ENCODE data around the gene ERGIC1.

Gene ERGIC1

DNA sequence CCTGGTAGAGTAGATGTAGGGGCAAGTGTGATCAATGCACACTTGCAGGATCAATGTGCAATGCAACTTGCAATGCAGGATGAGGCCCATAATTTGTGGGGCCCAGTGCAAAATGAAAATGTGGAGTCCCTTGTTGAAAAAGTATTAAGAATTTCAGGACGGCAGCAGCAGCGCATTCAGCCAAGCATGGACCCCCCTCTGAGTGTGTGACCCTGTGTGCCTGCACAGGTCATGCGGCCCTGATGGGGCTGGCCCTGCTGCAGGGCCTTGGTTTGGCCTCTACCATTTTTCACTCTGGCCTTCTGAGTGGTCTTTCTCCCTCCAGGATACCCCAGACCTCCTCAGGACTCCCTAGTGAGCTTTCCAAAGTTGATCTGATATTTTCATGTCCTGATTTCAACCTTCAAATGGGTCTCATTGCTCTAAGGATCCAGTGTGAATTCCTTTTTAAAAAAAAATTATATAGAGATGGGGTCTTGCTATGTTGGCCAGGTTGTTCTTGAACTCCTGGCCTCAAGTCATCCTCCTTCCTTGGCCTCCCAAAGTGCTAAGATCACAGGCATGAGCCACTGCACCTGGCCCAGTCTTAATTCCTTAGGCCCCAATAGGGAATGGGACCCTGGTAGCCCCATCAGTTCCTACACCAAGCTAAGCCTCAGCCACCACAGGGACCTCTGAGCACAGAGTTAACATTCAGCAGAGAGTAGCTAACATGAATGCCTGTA, 4.3 kb downstream of the ERGIC1 start:
- Histone ChIP-seq H3F3A (ENCODE audit: insufficient read depth) (0 out of 2 replicates have a peak, but pooled peaks cover 15% of the 10 kb centered on the region), H3K4me3 (ENCODE audit: insufficient read depth, low read length, poor library complexity, severe bottlenecking) (no peak overlapping the region), H3K9ac (ENCODE audit: low read length) (no peak overlapping the region), H3K9me3 (ENCODE audit: insufficient read depth, low read length) (no peaks in the 10 kb centered on the region), H3K4me2 (ENCODE audit: low read depth, low read length, poor library complexity, severe bottlenecking) (peak overlapping the region; percentile 59), H3K79me2 (ENCODE audit: insufficient read depth, low read length) (peaks cover 76% of the 10 kb centered on the region), H3K9me2 (replicated peaks; ENCODE audit: insufficient read depth, low read length) (no peaks in the 10 kb centered on the region), H3K36me3 (ENCODE audit: low read length) (no peaks in the 10 kb centered on the region), H3K27ac (ENCODE audit: low read depth, low read length) (peak overlapping the region; percentile 88), H3K27me3 (ENCODE audit: low read length) (no peaks in the 10 kb centered on the region), H4K20me1 (ENCODE audit: low read depth, low read length) (no peaks in the 10 kb centered on the region), H2AFZ (ENCODE audit: low read depth, low read length, severe bottlenecking) (no peak overlapping the region)
- TF ChIP-seq, protein P1, sequence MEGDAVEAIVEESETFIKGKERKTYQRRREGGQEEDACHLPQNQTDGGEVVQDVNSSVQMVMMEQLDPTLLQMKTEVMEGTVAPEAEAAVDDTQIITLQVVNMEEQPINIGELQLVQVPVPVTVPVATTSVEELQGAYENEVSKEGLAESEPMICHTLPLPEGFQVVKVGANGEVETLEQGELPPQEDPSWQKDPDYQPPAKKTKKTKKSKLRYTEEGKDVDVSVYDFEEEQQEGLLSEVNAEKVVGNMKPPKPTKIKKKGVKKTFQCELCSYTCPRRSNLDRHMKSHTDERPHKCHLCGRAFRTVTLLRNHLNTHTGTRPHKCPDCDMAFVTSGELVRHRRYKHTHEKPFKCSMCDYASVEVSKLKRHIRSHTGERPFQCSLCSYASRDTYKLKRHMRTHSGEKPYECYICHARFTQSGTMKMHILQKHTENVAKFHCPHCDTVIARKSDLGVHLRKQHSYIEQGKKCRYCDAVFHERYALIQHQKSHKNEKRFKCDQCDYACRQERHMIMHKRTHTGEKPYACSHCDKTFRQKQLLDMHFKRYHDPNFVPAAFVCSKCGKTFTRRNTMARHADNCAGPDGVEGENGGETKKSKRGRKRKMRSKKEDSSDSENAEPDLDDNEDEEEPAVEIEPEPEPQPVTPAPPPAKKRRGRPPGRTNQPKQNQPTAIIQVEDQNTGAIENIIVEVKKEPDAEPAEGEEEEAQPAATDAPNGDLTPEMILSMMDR (IDR thresholded peaks at IDR 0.05; ENCODE audit: insufficient read depth, low read length, poor library complexity, severe bottlenecking): no peak
- no peak for TF ChIP-seq EZH2phosphoT487 (conservative IDR thresholded peaks at IDR 0.05; ENCODE audit: low read length)

DNA sequence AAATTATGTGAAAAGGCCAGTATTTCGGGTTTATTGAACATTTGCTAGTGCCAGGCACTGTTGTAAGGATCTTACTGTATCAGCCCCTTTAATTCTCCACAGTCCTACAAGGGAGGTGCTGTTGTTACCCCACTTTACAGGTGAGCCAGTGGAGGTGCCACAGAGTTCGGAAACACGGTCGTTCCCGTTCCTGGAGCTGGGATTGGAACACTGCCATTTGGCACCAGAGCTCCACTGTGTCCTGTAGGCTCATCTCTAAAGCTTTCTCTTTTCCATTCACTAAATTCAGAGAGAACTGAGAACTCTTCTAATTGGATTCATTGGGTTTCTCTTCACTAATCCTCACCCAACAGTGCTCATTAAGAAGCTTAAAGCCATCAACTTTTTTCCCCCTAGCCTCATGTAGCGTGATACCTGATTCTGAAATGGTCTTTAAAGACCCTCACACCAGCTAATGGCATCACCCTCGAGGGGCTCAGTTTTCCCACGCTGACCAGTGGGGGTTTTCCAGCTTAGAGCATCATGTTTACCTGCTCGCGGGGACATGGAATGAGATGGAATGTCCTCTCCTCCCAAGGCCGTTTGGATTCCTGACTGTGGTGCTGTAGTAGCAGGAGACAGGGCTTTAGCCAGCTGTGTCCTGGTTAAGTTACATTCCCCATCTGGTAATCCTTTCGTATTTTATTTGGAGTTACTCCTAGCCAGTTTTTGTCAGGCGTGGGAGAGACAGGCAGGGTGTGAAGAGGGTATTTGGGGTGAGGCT, 5.8 kb downstream of the ERGIC1 start:
- no peaks in the 10 kb centered on the region for H3K36me3 ChIP-seq (ENCODE audit: low read length)
- no peak overlapping the region for H3K4me3 ChIP-seq (ENCODE audit: insufficient read depth, low read length, poor library complexity, severe bottlenecking)
- H3F3A ChIP-seq (ENCODE audit: insufficient read depth): 0 out of 2 replicates have a peak, but pooled peaks cover 15% of the 10 kb centered on the region
- H4K20me1 ChIP-seq (ENCODE audit: low read depth, low read length): no peaks in the 10 kb centered on the region
- H3K27me3 ChIP-seq (ENCODE audit: low read length): no peaks in the 10 kb centered on the region
- H2AFZ ChIP-seq (ENCODE audit: low read depth, low read length, severe bottlenecking): no peak overlapping the region
- no peaks in the 10 kb centered on the region for H3K9me3 ChIP-seq (ENCODE audit: insufficient read depth, low read length)
- peaks cover 79% of the 10 kb centered on the region for H3K79me2 ChIP-seq (ENCODE audit: insufficient read depth, low read length)
- no peak overlapping the region for H3K27ac ChIP-seq (ENCODE audit: low read depth, low read length)
- no peak overlapping the region for H3K4me2 ChIP-seq (ENCODE audit: low read depth, low read length, poor library complexity, severe bottlenecking)
- TF ChIP-seq, protein P1 (IDR thresholded peaks at IDR 0.05; ENCODE audit: insufficient read depth, low read length, poor library complexity, severe bottlenecking): no peak
- no peak for TF ChIP-seq EZH2phosphoT487 (conservative IDR thresholded peaks at IDR 0.05; ENCODE audit: low read length)
- no peak overlapping the region for H3K9ac ChIP-seq (ENCODE audit: low read length)
- H3K9me2 ChIP-seq (replicated peaks; ENCODE audit: insufficient read depth, low read length): no peaks in the 10 kb centered on the region

DNA sequence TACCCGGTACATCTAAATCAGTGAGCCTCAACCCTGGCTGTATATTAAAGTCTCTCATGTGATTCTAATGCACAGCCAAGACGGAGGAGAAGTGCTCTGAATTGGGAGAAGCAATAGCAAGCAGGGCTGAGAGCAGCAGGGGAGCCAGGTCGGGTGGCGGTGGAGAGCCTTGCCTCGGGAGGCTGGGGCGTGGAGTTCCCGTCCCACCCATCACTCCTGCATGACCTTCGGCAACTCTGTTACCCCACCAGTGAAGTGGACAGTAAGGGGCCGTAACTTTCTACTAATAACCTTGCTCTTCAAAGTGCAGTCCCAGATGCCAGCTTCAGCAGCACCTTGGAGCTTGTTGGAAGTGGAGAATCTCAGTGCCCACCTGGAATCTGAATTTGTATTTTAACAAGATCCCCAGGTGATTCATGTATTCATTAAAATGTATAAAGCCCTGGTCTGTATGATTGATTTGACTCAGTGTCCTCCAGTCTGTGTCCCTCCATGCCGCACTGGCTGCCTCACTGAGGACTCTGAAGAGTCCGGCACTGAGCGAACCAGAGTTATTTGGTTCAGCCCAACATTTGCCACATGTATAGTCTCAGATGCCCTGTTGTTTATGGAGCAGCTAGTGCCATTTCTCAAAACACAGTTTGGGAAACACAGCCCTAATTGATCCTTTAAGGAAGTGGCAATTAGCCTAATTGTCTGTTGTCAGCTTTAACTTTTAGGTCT, 6.5 kb downstream of the ERGIC1 start:
- H3K4me2 ChIP-seq (ENCODE audit: low read depth, low read length, poor library complexity, severe bottlenecking): no peak overlapping the region
- H4K20me1 ChIP-seq (ENCODE audit: low read depth, low read length): no peaks in the 10 kb centered on the region
- no peaks in the 10 kb centered on the region for H3K36me3 ChIP-seq (ENCODE audit: low read length)
- 0 out of 2 replicates have a peak, but pooled peaks cover 15% of the 10 kb centered on the region for H3F3A ChIP-seq (ENCODE audit: insufficient read depth)
- H3K79me2 ChIP-seq (ENCODE audit: insufficient read depth, low read length): peaks cover 78% of the 10 kb centered on the region
- no peaks in the 10 kb centered on the region for H3K27me3 ChIP-seq (ENCODE audit: low read length)
- no peaks in the 10 kb centered on the region for H3K9me2 ChIP-seq (replicated peaks; ENCODE audit: insufficient read depth, low read length)
- no peak for TF ChIP-seq EZH2phosphoT487 (conservative IDR thresholded peaks at IDR 0.05; ENCODE audit: low read length)
- TF ChIP-seq, protein P1 (IDR thresholded peaks at IDR 0.05; ENCODE audit: insufficient read depth, low read length, poor library complexity, severe bottlenecking): no peak
- H3K27ac ChIP-seq (ENCODE audit: low read depth, low read length): no peak overlapping the region
- no peak overlapping the region for H3K4me3 ChIP-seq (ENCODE audit: insufficient read depth, low read length, poor library complexity, severe bottlenecking)
- no peak overlapping the region for H2AFZ ChIP-seq (ENCODE audit: low read depth, low read length, severe bottlenecking)
- H3K9ac ChIP-seq (ENCODE audit: low read length): no peak overlapping the region
- no peaks in the 10 kb centered on the region for H3K9me3 ChIP-seq (ENCODE audit: insufficient read depth, low read length)
